ENCODE results near the gene PIP5KL1.
"Not testable (repeated sequence)": the region's sequence is repeated elsewhere in the genome, so short reads cannot be mapped to it uniquely, and the experiment has no call there.

The PIP5KL1 gene

GRCh38 chr9:127896395-127897192 is 34.0 kb downstream of the PIP5KL1 start:
- no peak for FAIRE-seq
- no peak for DNase-seq (ENCODE audit: insufficient read length, low spot score)

DNA sequence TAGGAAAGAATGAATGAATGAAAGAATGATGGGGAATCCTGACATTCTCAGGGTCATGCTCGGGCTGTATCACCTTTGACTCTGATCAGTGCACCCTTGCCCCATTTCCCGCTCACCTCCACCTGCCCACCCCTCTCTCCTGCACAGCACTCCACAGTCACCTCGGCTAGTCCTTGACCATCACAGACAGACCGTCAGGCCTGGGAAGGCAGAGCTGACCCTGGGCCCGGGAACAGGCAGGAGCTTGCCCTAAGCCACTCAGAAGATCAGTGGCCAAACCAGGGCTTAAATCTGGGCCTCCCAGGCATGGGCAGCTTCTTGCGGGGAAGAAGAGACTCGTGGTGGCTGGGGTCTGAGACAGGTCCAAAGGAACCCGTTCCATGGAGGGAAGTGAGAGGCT is 34.8 kb downstream of the PIP5KL1 start:
- DNase-seq (ENCODE audit: insufficient read length, low spot score) (no peak), FAIRE-seq (no peak)

GRCh38 chr9:127893392-127893791 is 37.2 kb downstream of the PIP5KL1 start:
- no peak for DNase-seq (ENCODE audit: insufficient read length, low spot score)
- no peak for FAIRE-seq

DNA sequence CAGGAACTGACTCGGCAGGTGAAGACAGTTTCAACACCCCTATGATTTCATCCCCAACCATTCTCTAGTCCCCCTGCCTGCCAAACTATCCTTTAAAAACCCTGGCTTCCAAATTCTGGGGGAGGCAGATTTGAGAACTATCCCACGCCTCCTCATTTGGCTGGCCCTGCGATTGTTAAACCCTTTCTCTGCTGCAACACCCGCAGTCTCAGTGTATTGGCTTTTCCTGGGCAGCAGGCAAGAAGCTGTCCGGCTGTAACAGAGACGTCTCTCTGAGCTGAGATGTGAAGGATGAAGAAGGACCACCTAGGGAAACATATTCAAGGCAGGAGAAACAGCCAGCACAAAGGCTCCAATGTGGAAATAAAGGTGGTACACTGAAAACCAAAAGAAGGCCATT is 37.7 kb downstream of the PIP5KL1 start:
- FAIRE-seq: no peak

DNA sequence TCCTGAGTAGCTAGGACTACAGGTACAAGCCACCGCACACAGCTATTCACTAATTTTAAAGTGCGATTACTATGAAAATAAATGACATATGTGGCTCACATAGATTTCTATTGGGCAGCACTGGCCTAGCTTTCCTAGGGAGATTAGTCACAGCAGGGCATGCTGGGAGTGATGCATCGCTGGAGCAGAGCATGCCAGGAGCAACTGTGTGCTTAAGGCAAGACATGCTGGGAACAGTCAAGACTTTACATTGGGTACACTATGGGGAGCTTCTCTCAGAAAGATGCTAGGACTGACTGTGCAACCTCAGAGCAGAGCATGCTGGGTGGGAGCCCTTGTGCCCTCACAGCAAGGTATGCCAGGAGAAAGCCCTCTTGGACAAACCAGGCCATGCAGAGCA is 40.5 kb downstream of the PIP5KL1 start:
- DNase-seq (ENCODE audit: insufficient read length, low spot score): no peak
- FAIRE-seq: no peak

More for the DNA sequence above, 37.7 kb downstream of the PIP5KL1 start:
- DNase-seq (ENCODE audit: insufficient read length, low spot score): no peak

GRCh38 chr9:127887792-127888191 is 42.8 kb downstream of the PIP5KL1 start:
- FAIRE-seq (no peak), DNase-seq (ENCODE audit: insufficient read length, low spot score) (no peak)

DNA sequence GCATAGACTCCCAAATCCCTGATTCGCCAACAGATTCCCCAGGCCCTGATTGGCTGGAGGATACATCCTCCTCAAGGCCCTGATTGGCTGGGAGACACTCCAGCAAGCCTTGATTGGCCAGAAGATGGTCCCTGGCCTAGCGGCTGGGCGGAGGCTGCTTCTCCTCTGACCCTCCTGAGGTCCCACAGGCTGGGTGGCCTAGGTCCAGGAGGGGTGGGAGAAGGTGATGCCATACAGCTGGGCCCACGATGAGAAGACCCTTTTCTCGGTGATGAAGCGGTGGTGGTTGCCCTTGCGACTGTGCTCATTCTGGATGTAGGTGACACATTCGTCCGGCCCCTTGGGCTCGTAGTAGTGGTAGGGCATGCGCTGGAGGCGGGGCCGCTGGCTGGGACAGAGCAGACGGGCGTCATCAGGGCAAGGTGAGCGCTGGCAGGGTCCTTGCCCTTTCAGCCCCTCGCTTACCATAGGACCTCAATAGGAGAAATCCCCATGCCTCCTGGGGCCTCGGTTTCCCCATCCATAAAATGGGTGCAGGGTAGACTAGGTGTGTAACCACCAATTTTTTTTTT is 44.1 kb downstream of the PIP5KL1 start:
- DNase-seq (ENCODE audit: insufficient read length, low spot score): no peak
- FAIRE-seq: no peak

GRCh38 chr9:127885508-127886281 is 44.9 kb downstream of the PIP5KL1 start:
- FAIRE-seq (no peak), DNase-seq (ENCODE audit: insufficient read length, low spot score) (no peak)

DNA sequence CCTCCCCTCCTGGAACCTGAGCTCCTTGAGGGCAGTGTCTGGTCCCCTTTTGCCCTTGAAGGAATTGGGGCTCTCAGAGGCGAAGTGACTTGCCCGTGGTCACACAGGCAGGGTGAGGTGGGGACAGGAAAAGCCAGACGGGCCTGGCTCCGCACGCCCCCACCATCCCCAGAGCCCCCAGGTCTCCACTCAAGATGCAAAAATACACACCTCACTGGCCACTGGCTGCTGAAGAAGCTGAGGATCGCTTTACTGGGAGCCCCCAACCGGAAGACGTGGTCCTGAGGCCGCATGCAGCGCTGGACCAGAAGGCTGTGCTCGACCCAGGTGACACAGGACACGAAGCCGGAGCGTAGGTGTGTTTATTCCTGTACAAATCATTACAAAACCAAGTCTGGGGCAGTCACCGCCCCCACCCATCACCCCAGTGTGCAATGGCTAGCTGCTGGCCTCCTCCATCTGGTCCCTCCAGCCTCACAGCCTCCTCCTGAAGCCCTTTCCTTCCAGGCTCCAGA is 45.5 kb downstream of the PIP5KL1 start:
- DNase-seq (ENCODE audit: insufficient read length, low spot score) (no peak), FAIRE-seq (no peak)

GRCh38 chr9:127884427-127884911 is 46.1 kb downstream of the PIP5KL1 start:
- DNase-seq (ENCODE audit: insufficient read length, low spot score) (no peak), FAIRE-seq (no peak)

DNA sequence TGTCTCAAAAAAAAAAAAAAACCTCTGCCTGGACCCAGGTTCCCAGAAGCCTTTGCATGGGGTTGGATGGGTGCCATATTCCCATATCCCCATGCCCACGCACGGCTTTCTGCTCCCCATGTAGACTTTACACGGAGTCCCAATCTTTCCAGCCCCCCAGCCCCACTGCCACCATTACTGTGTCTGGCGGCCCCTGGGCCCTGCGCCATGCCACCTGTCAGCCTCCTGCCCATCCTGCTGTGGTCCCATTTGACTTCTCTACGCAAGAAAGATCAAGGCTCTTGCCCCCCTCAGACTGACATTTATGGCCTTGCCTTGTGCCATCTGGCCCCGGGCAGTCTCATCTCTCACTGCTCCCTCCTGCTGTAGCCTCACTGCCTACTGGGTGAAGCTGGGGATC is 46.6 kb downstream of the PIP5KL1 start:
- no peak for FAIRE-seq
- DNase-seq (ENCODE audit: insufficient read length, low spot score): no peak

GRCh38 chr9:127881715-127882114 is 48.9 kb downstream of the PIP5KL1 start:
- DNase-seq (ENCODE audit: insufficient read length, low spot score); FAIRE-seq: not testable (repeated sequence)

DNA sequence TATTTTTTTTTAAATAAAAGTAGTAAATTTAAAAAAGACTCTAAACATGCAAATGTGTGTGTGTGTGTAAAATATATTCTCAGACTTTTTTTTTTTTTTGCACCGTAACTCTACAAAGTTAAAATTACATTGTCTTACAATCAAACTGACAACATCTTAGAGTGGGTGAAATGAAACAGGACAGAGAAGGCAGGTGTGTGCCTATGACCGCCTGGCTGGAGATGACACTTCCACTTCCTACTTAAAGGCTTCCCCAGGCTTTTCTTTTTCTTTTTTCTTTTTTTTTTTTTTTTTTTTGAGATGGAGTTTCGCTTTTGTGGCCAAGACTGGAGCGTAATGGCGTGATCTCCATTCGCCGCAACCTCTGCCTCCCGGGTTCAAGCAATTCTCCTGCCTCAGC is 50.4 kb downstream of the PIP5KL1 start:
- FAIRE-seq: no peak

DNA sequence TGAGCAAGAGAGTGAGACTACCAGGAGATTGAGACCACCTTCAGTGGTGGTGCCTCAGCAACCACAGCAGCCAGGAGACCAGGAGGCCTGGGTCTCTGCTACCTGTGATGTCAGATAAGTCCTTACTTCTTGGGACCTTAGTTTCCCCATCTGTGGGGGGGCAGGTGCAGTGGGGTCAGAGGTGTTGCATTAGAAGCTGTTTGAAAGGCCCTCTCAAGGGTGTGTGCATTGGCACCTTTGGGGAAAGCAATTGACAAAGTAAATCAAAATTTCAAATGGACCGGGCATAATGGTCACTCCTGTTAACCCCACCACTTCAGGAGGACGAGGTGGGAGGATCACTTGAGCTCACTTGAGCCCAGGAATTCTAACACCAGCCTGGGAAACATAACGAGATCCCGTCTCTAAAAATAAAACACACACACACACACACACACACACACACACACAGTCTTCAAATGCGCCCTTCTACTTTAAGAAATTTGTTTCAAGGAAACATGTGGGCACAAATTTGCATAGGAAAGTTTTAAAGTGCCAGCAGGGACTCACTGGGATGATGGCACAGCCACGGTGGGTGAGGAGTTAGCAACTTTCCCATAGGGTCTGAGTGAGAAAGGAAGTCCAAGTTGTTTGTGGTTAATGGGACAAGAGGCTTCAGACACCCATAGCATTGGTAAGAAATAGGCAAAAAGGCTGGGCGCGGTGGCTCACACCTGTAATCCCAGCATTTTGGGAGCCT is 51.8 kb downstream of the PIP5KL1 start:
- no peak for DNase-seq (ENCODE audit: insufficient read length, low spot score)
- no peak for FAIRE-seq

More for the DNA sequence above, 50.4 kb downstream of the PIP5KL1 start:
- DNase-seq (ENCODE audit: insufficient read length, low spot score): no peak

GRCh38 chr9:127878001-127878651 is 52.5 kb downstream of the PIP5KL1 start:
- DNase-seq (ENCODE audit: insufficient read length, low spot score) (no peak), FAIRE-seq (no peak)

GRCh38 chr9:127877566-127877998 is 53.0 kb downstream of the PIP5KL1 start, which contains the start of gene AK1:
TSS of gene AK1 (minus strand) at chr9:127877675. CDS start at chr9:127874617, 3,058 bp downstream.
- DNase-seq (ENCODE audit: insufficient read length, low spot score) (no peak), FAIRE-seq (no peak)

DNA sequence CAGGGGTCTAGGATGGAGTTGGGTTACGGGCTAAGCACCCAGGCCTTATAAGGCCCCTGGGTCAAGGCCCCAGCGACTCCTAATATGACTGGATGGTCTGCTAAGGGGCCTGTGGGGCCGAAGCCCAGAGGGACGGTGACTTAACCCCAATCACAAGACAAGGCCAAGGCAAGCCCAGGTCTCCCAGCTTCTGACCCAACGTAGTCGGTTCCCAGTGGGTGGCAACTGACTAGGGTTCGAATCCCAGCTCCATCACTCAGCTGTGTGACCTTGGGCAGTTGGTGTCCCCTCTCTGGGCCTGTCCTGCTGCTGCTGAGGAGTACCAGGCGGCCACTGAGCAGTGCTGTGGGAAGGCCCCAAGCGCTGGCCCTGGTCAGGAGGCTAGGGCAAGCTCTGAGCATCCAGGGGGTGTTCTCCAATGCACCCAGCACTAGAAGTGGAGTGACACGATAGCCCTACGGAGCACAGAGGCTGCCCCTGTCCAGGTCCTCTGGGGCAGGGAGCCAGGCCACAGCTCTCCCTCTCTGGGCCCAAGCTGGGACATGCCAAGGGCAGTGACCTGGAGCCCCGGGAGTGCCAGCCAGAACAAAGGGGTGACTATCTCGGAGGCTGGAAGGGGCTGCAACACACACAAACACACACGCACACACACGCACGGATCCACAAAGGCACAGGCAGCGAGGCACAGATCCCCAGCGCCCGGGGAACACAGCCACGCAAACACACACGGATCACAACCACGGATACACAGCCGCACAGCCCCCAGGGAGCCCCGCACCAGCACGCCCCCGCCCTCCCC is 53.6 kb downstream of the PIP5KL1 start:
- no peak for FAIRE-seq

GRCh38 chr9:127876026-127876763 is 54.4 kb downstream of the PIP5KL1 start:
- FAIRE-seq (no peak), DNase-seq (ENCODE audit: insufficient read length, low spot score) (no peak)

More for the DNA sequence above, 53.6 kb downstream of the PIP5KL1 start:
- no peak for DNase-seq (ENCODE audit: insufficient read length, low spot score)
